ENCODE data around the gene MED16.
"Not testable (repeated sequence)": the region's sequence is repeated elsewhere in the genome, so short reads cannot be mapped to it uniquely, and the experiment has no call there.

Gene MED16

GRCh38 chr19:896999-897398 lies 4.0 kb upstream of the MED16 start:
- TF ChIP-seq, protein P1, sequence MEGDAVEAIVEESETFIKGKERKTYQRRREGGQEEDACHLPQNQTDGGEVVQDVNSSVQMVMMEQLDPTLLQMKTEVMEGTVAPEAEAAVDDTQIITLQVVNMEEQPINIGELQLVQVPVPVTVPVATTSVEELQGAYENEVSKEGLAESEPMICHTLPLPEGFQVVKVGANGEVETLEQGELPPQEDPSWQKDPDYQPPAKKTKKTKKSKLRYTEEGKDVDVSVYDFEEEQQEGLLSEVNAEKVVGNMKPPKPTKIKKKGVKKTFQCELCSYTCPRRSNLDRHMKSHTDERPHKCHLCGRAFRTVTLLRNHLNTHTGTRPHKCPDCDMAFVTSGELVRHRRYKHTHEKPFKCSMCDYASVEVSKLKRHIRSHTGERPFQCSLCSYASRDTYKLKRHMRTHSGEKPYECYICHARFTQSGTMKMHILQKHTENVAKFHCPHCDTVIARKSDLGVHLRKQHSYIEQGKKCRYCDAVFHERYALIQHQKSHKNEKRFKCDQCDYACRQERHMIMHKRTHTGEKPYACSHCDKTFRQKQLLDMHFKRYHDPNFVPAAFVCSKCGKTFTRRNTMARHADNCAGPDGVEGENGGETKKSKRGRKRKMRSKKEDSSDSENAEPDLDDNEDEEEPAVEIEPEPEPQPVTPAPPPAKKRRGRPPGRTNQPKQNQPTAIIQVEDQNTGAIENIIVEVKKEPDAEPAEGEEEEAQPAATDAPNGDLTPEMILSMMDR (IDR thresholded peaks at IDR 0.05; ENCODE audit: low read depth, low read length) = no peak
- no peaks in the 10 kb centered on the region for H3K9me3 ChIP-seq (ENCODE audit: severe bottlenecking)
- no peak overlapping the region for H3K4me3 ChIP-seq (ENCODE audit: low read depth, low read length)
- H3K36me3 ChIP-seq = peaks cover 18% of the 10 kb centered on the region
- no peak for DNase-seq
- no peaks in the 10 kb centered on the region for H3K27me3 ChIP-seq (ENCODE audit: insufficient read depth, low read depth, severe bottlenecking)
- H3K27ac ChIP-seq = no peak overlapping the region

DNA sequence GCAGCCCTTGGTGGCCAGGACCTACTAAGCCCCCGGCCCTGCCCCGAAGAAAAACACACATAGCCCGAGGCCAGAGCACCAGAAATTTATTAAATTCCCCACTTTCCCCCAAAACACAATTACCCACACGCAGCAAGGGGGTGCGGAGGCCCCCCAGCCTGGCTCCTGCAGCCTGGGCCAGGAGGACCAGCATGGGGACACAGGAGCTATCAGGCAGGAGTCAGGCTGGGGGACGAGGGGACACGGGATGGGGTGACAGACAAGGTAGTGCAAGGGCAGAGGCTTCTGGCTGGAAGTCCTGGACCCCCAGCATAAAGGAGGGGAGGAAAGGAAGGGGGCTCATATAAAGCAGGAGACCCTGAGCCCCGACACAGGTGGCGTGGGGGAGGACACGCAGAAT lies 3.4 kb upstream of the MED16 start:
- Histone ChIP-seq H3K36me3 (peaks cover 14% of the 10 kb centered on the region), H3K27me3 (ENCODE audit: insufficient read depth, low read depth, severe bottlenecking) (no peaks in the 10 kb centered on the region), H3K4me3 (ENCODE audit: low read depth, low read length) (no peak overlapping the region), H3K27ac (no peak overlapping the region), H3K9me3 (ENCODE audit: severe bottlenecking) (no peaks in the 10 kb centered on the region)
- TF ChIP-seq, protein P1 (IDR thresholded peaks at IDR 0.05; ENCODE audit: low read depth, low read length) = no peak
- DNase-seq = no peak

- Histone ChIP-seq H3K27ac (peak overlapping the region; percentile 97), H3K27me3 (ENCODE audit: insufficient read depth, low read depth, severe bottlenecking) (no peaks in the 10 kb centered on the region), H3K36me3 (peaks cover 39% of the 10 kb centered on the region), H3K9me3 (ENCODE audit: severe bottlenecking) (no peaks in the 10 kb centered on the region), H3K4me3 (ENCODE audit: low read depth, low read length) (peak overlapping the region; percentile 50)
- DNase-seq = no peak
- TF ChIP-seq, protein P1 (IDR thresholded peaks at IDR 0.05; ENCODE audit: low read depth, low read length) = no peak
These were observed 619 bp downstream of the MED16 start for GRCh38 chr19:892243-892893.

DNA sequence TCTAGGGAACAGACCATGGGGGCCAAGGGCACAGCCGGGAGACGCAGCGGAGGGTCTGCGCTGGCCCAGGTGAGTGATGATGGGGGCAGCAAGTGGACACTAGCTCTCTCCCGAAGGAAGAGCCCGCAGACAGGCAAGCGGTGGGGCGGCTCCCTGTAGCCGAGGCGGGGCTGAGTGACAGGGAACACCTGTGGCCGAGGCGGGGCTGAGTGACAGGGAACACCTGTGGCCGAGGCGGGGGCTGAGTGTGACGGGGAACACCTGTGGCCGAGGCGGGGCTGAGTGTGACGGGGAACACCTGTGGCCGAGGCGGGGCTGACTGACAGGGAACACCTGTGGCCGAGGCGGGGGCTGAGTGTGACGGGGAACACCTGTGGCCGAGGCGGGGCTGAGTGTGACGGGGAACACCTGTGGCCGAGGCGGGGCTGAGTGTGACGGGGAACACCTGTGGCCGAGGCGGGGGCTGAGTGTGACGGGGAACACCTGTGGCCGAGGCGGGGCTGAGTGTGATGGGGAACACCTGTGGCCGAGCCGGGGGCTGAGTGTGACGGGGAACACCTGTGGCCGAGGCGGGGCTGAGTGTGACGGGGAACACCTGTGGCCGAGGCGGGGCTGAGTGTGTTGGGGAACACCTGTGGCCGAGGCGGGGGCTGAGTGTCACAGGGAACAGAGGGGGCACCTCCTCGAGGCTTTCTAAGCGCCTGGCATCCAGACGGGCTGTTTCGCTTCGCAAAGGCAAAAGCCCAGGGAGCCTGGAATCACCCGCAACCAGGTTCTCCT lies 1.4 kb downstream of the MED16 start:
- H3K9me3 ChIP-seq (ENCODE audit: severe bottlenecking); H3K27ac ChIP-seq; H3K27me3 ChIP-seq (ENCODE audit: insufficient read depth, low read depth, severe bottlenecking); DNase-seq: not testable (repeated sequence)
- peaks cover 40% of the 10 kb centered on the region for H3K36me3 ChIP-seq
- H3K4me3 ChIP-seq (ENCODE audit: low read depth, low read length) = peak overlapping the region; percentile 50

DNA sequence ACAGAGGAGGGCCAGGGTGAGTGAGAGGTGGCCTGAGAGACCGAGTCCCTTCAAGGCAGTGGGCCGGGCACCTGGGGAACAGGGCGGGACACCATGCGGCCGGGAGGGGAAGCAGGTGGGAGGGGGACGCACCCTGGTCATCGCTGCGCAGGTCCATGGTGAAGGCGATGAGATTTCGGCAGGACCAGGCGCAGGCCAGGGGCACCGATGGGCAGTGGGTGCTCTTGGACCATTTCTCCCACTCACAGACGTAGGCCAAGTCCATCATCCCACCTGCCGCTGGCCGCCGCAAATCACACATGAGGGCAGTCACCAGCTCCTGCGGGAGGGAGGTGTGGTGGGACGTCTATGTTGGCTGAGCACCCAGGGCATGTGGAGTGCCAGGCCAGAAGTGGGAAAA lies 2.2 kb downstream of the MED16 start:
- Histone ChIP-seq H3K4me3 (ENCODE audit: low read depth, low read length) (no peak overlapping the region), H3K9me3 (ENCODE audit: severe bottlenecking) (no peaks in the 10 kb centered on the region), H3K27me3 (ENCODE audit: insufficient read depth, low read depth, severe bottlenecking) (no peaks in the 10 kb centered on the region), H3K27ac (no peak overlapping the region), H3K36me3 (peaks cover 48% of the 10 kb centered on the region)
- TF ChIP-seq, protein P1 (IDR thresholded peaks at IDR 0.05; ENCODE audit: low read depth, low read length) = no peak
- DNase-seq = no peak

- no peak overlapping the region for H3K4me3 ChIP-seq (ENCODE audit: low read depth, low read length)
- H3K9me3 ChIP-seq (ENCODE audit: severe bottlenecking) = no peaks in the 10 kb centered on the region
- no peak for DNase-seq
- no peaks in the 10 kb centered on the region for H3K27me3 ChIP-seq (ENCODE audit: insufficient read depth, low read depth, severe bottlenecking)
- H3K36me3 ChIP-seq = peaks cover 57% of the 10 kb centered on the region
- no peak overlapping the region for H3K27ac ChIP-seq
- TF ChIP-seq, protein P1 (IDR thresholded peaks at IDR 0.05; ENCODE audit: low read depth, low read length) = no peak
These were observed 3.2 kb downstream of the MED16 start for GRCh38 chr19:889662-890295.

Measured in WERI-Rb-1 (cell line).